Mononuclear cell (primary cell): ENCODE data around the gene PYGO1. TPM values are rescaled to one million over a fixed set of nuclear protein-coding genes. Genes with fewer than 3 reads are reported as not detected.

Source experiments
- H3K27me3 ChIP-seq: 2 replicates; pipeline ENCODE4 v1.6.0; 2011; ENCODE audit warnings: low read length, control low read depth; ENCODE audit not compliant: insufficient read depth
- H3K4me1 ChIP-seq: 2 replicates; pipeline ENCODE4 v1.5.1; 2011; ENCODE audit warnings: mild to moderate bottlenecking, low read length, control low read depth; ENCODE audit not compliant: insufficient read depth
- H3K4me3 ChIP-seq: 2 replicates; pipeline ENCODE4 v1.5.1; 2011; ENCODE audit warnings: mild to moderate bottlenecking, low read length, moderate library complexity
- H3K9me3 ChIP-seq: 2 replicates; pipeline ENCODE4 v1.5.1; 2011; ENCODE audit warnings: low read depth, mild to moderate bottlenecking, control low read depth, low read length
- total RNA-seq: library from RNA; depleted of rRNA; stranded (reverse); fragments of >200 nt; gene quantifications from one replicate; pipeline ENCODE4 v1.2.3, GENCODE V29; 2012

The PYGO1 gene
- total RNA-seq, 1 donor = under 0.01 TPM

- no peak overlapping the region for H3K4me3 ChIP-seq
- no peaks in the 10 kb centered on the region for H3K9me3 ChIP-seq
- H3K4me1 ChIP-seq = peaks cover 10% of the 10 kb centered on the region
- H3K27me3 ChIP-seq = peaks cover 44% of the 10 kb centered on the region
Observed at GRCh38 chr15:55590788-55591187, 2.6 kb upstream of the PYGO1 start.

GRCh38 chr15:55589287-55589686 is 1.1 kb upstream of the PYGO1 start:
- H3K4me3 ChIP-seq = no peak overlapping the region
- H3K27me3 ChIP-seq = peaks cover 59% of the 10 kb centered on the region
- H3K4me1 ChIP-seq = peaks cover 10% of the 10 kb centered on the region
- H3K9me3 ChIP-seq = no peaks in the 10 kb centered on the region

GRCh38 chr15:55588815-55589115 is 620 bp upstream of the PYGO1 start:
- Histone ChIP-seq H3K27me3 (peaks cover 64% of the 10 kb centered on the region), H3K9me3 (no peaks in the 10 kb centered on the region), H3K4me3 (no peak overlapping the region), H3K4me1 (peaks cover 10% of the 10 kb centered on the region)

- Histone ChIP-seq H3K4me3 (no peak overlapping the region), H3K27me3 (peaks cover 77% of the 10 kb centered on the region), H3K4me1 (peaks cover 10% of the 10 kb centered on the region), H3K9me3 (no peaks in the 10 kb centered on the region)
Observed at GRCh38 chr15:55587321-55588069, 650 bp downstream of the PYGO1 start.

GRCh38 chr15:55586808-55587207 is 1.3 kb downstream of the PYGO1 start:
- no peaks in the 10 kb centered on the region for H3K9me3 ChIP-seq
- H3K4me1 ChIP-seq = peaks cover 10% of the 10 kb centered on the region
- peaks cover 81% of the 10 kb centered on the region for H3K27me3 ChIP-seq
- H3K4me3 ChIP-seq = no peak overlapping the region

GRCh38 chr15:55576943-55577342 is 11.2 kb downstream of the PYGO1 start:
- Histone ChIP-seq H3K4me1 (no peaks in the 10 kb centered on the region), H3K9me3 (peaks cover 3% of the 10 kb centered on the region), H3K4me3 (no peak overlapping the region), H3K27me3 (peaks cover 21% of the 10 kb centered on the region)

- no peaks in the 10 kb centered on the region for H3K4me1 ChIP-seq
- no peak overlapping the region for H3K4me3 ChIP-seq
- peaks cover 18% of the 10 kb centered on the region for H3K27me3 ChIP-seq
- H3K9me3 ChIP-seq = peaks cover 13% of the 10 kb centered on the region
Observed at GRCh38 chr15:55574096-55574495, 14.0 kb downstream of the PYGO1 start.

- Histone ChIP-seq H3K9me3 (peaks cover 13% of the 10 kb centered on the region), H3K4me3 (no peak overlapping the region), H3K4me1 (no peaks in the 10 kb centered on the region), H3K27me3 (peaks cover 14% of the 10 kb centered on the region)
Observed at GRCh38 chr15:55573224-55573623, 14.9 kb downstream of the PYGO1 start.

- Histone ChIP-seq H3K27me3 (peaks cover 3% of the 10 kb centered on the region), H3K9me3 (no peaks in the 10 kb centered on the region), H3K4me3 (no peak overlapping the region), H3K4me1 (no peaks in the 10 kb centered on the region)
Observed at GRCh38 chr15:55564347-55565145, 23.6 kb downstream of the PYGO1 start.

- H3K9me3 ChIP-seq = no peaks in the 10 kb centered on the region
- H3K4me1 ChIP-seq = no peaks in the 10 kb centered on the region
- no peaks in the 10 kb centered on the region for H3K27me3 ChIP-seq
- no peak overlapping the region for H3K4me3 ChIP-seq
Observed at GRCh38 chr15:55562601-55563000, 25.5 kb downstream of the PYGO1 start.

- Histone ChIP-seq H3K9me3 (peaks cover 7% of the 10 kb centered on the region), H3K4me1 (no peaks in the 10 kb centered on the region), H3K27me3 (no peaks in the 10 kb centered on the region), H3K4me3 (no peak overlapping the region)
Observed at GRCh38 chr15:55555089-55555488, 33.1 kb downstream of the PYGO1 start.

- H3K27me3 ChIP-seq = no peaks in the 10 kb centered on the region
- H3K4me1 ChIP-seq = no peaks in the 10 kb centered on the region
- peaks cover 7% of the 10 kb centered on the region for H3K9me3 ChIP-seq
- H3K4me3 ChIP-seq = no peak overlapping the region
Observed at GRCh38 chr15:55552926-55553325, 35.2 kb downstream of the PYGO1 start.

- Histone ChIP-seq H3K27me3 (no peaks in the 10 kb centered on the region), H3K4me1 (no peaks in the 10 kb centered on the region), H3K9me3 (peaks cover 7% of the 10 kb centered on the region), H3K4me3 (no peak overlapping the region)
Observed at GRCh38 chr15:55552451-55552850, 35.7 kb downstream of the PYGO1 start.

GRCh38 chr15:55549305-55549704 is 38.8 kb downstream of the PYGO1 start:
- no peaks in the 10 kb centered on the region for H3K4me1 ChIP-seq
- H3K9me3 ChIP-seq = no peaks in the 10 kb centered on the region
- H3K4me3 ChIP-seq = no peak overlapping the region
- H3K27me3 ChIP-seq = peaks cover 7% of the 10 kb centered on the region

- Histone ChIP-seq H3K9me3 (no peaks in the 10 kb centered on the region), H3K27me3 (peaks cover 13% of the 10 kb centered on the region), H3K4me1 (no peaks in the 10 kb centered on the region), H3K4me3 (no peak overlapping the region)
Observed at GRCh38 chr15:55546718-55547117, 41.4 kb downstream of the PYGO1 start.

GRCh38 chr15:55535436-55535835 is 52.7 kb downstream of the PYGO1 start:
- no peaks in the 10 kb centered on the region for H3K4me1 ChIP-seq
- H3K27me3 ChIP-seq = no peaks in the 10 kb centered on the region
- no peak overlapping the region for H3K4me3 ChIP-seq
- H3K9me3 ChIP-seq = no peaks in the 10 kb centered on the region
